ENCODE measurements around the gene YIPF1. TPM values are rescaled to one million over a fixed set of nuclear protein-coding genes. Genes with fewer than 3 reads are reported as not detected.

The YIPF1 gene
- total and polyA plus RNA-seq, 2 donors (not counting 1 experiment from before 2014, with no cell fraction given) = 34.7 to 39.8 TPM

DNA sequence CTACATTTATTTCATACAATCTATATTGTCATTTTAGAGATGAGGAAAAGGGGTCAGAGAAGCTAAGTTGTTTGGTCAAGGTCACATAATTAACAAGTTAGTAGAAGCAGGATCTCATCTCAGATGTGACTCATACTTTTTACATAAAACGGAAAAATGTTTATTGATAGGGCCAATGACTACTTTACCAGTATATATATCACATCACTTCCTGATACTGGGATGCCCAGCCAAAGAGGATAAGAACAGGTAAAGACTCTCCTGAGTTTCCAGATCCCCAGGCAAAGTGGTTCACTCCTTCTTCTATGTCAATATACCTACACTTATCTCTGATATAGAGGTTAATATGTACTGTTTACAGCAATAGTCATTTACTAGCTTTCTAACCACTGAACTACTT, 21.0 kb downstream of the YIPF1 start:
- DNase-seq (ENCODE audit: low read depth in 2 of 2) = no peak
- Histone ChIP-seq H2AFZ (ENCODE audit: low read length) (no peak overlapping the region), H3K9me3 (ENCODE audit: control insufficient read depth, insufficient read depth, low read depth, low read length) (no peaks in the 10 kb centered on the region), H3K9ac (ENCODE audit: insufficient read depth, low read length) (no peak overlapping the region), H3K79me2 (ENCODE audit: control insufficient read depth, insufficient read depth, low read length) (no peaks in the 10 kb centered on the region), H3K36me3 (ENCODE audit: control insufficient read depth, insufficient read depth, low read length) (peaks cover 6% of the 10 kb centered on the region), H3K27ac (ENCODE audit: insufficient read depth, low read length) (no peak overlapping the region), H4K20me1 (ENCODE audit: control insufficient read depth, extremely low read depth, insufficient read depth, low read length) (no peaks in the 10 kb centered on the region), H3K4me3 (replicated peaks in 1 of 4; ENCODE audit: control extremely low read depth in 1 of 4, insufficient read depth in 1 of 4, low read depth in 3 of 4, low read length in 4 of 4) (no peak overlapping the region), H3K4me2 (ENCODE audit: extremely low read depth, insufficient read depth, low read length) (no peak overlapping the region), H3K4me1 (ENCODE audit: control insufficient read depth, extremely low read depth, insufficient read depth, low read length) (no peaks in the 10 kb centered on the region), H3K27me3 (ENCODE audit: control insufficient read depth, insufficient read depth, low read length) (no peaks in the 10 kb centered on the region)
- TF ChIP-seq, protein P1, sequence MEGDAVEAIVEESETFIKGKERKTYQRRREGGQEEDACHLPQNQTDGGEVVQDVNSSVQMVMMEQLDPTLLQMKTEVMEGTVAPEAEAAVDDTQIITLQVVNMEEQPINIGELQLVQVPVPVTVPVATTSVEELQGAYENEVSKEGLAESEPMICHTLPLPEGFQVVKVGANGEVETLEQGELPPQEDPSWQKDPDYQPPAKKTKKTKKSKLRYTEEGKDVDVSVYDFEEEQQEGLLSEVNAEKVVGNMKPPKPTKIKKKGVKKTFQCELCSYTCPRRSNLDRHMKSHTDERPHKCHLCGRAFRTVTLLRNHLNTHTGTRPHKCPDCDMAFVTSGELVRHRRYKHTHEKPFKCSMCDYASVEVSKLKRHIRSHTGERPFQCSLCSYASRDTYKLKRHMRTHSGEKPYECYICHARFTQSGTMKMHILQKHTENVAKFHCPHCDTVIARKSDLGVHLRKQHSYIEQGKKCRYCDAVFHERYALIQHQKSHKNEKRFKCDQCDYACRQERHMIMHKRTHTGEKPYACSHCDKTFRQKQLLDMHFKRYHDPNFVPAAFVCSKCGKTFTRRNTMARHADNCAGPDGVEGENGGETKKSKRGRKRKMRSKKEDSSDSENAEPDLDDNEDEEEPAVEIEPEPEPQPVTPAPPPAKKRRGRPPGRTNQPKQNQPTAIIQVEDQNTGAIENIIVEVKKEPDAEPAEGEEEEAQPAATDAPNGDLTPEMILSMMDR (conservative IDR thresholded peaks at IDR 0.05 in 1 of 2, IDR thresholded peaks at IDR 0.05 in 1 of 2; ENCODE audit: low read depth in 1 of 2, low read length in 2 of 2) = no peak
- no peak for TF ChIP-seq EZH2 (IDR thresholded peaks at IDR 0.05; ENCODE audit: low read length, missing control alignments)

DNA sequence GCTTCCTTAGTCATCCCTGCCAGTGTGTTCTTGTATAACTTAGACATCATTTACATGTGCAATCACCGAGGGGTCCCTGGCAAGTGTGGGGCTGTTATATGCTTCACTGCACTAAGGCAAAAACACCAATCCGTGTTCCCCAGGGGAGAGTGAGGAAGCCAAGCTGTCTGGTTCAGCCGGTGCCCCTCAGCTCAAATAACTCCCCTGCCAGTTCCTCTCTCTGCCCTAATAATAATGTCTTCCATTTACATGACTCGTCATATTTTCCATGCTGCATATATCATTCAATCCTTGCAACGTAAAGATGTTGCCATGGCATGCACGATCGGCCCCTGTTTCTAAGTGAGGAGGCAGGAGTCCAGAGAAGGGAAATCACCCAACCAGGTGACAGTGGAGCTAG, 27.1 kb downstream of the YIPF1 start:
- Histone ChIP-seq H3K9me3 (ENCODE audit: control insufficient read depth, insufficient read depth, low read depth, low read length) (no peaks in the 10 kb centered on the region), H3K79me2 (ENCODE audit: control insufficient read depth, insufficient read depth, low read length) (no peaks in the 10 kb centered on the region), H3K27me3 (ENCODE audit: control insufficient read depth, insufficient read depth, low read length) (no peaks in the 10 kb centered on the region), H3K4me1 (ENCODE audit: control insufficient read depth, extremely low read depth, insufficient read depth, low read length) (no peaks in the 10 kb centered on the region), H3K9ac (ENCODE audit: insufficient read depth, low read length) (no peak overlapping the region), H3K4me3 (replicated peaks in 1 of 4; ENCODE audit: control extremely low read depth in 1 of 4, insufficient read depth in 1 of 4, low read depth in 3 of 4, low read length in 4 of 4) (no peak overlapping the region), H4K20me1 (ENCODE audit: control insufficient read depth, extremely low read depth, insufficient read depth, low read length) (no peaks in the 10 kb centered on the region), H3K36me3 (ENCODE audit: control insufficient read depth, insufficient read depth, low read length) (peaks cover 4% of the 10 kb centered on the region), H3K27ac (ENCODE audit: insufficient read depth, low read length) (no peak overlapping the region), H2AFZ (ENCODE audit: low read length) (no peak overlapping the region), H3K4me2 (ENCODE audit: extremely low read depth, insufficient read depth, low read length) (no peak overlapping the region)
- DNase-seq (ENCODE audit: low read depth in 2 of 2) = no peak
- TF ChIP-seq, protein P1 (conservative IDR thresholded peaks at IDR 0.05 in 1 of 2, IDR thresholded peaks at IDR 0.05 in 1 of 2; ENCODE audit: low read depth in 1 of 2, low read length in 2 of 2) = no peak
- no peak for TF ChIP-seq EZH2 (IDR thresholded peaks at IDR 0.05; ENCODE audit: low read length, missing control alignments)

DNA sequence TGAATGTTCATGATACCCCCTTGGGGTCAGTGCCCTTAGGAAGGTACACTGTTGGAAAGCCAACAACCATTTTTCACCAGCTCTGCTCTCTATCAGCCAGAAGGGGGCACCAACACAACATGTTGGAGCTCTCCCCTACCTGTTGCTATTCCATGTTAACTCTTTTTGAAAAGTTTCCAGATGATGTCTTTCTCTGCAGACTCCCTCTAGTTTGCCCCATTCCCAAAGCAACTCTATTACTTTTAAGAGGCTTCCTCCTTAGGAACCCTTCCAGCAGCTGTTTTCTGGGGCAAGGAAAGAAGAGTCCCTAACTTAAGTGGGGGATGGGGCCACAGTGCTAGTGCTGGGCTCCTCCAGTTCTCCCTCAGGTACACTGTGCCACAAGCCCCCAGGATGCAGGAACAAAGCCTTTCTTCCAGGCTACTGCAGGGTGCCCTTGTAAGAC, 28.6 kb downstream of the YIPF1 start:
- H3K9me3 ChIP-seq (ENCODE audit: control insufficient read depth, insufficient read depth, low read depth, low read length) = no peaks in the 10 kb centered on the region
- no peak overlapping the region for H3K4me2 ChIP-seq (ENCODE audit: extremely low read depth, insufficient read depth, low read length)
- TF ChIP-seq, protein P1 (conservative IDR thresholded peaks at IDR 0.05 in 1 of 2, IDR thresholded peaks at IDR 0.05 in 1 of 2; ENCODE audit: low read depth in 1 of 2, low read length in 2 of 2) = peak; percentile 84
- no peak for TF ChIP-seq EZH2 (IDR thresholded peaks at IDR 0.05; ENCODE audit: low read length, missing control alignments)
- H4K20me1 ChIP-seq (ENCODE audit: control insufficient read depth, extremely low read depth, insufficient read depth, low read length) = no peaks in the 10 kb centered on the region
- no peak overlapping the region for H3K27ac ChIP-seq (ENCODE audit: insufficient read depth, low read length)
- no peak overlapping the region for H2AFZ ChIP-seq (ENCODE audit: low read length)
- peak; percentile 44 to 64 for DNase-seq (ENCODE audit: low read depth in 2 of 2)
- no peak overlapping the region for H3K4me3 ChIP-seq (replicated peaks in 1 of 4; ENCODE audit: control extremely low read depth in 1 of 4, insufficient read depth in 1 of 4, low read depth in 3 of 4, low read length in 4 of 4)
- peaks cover 2% of the 10 kb centered on the region for H3K36me3 ChIP-seq (ENCODE audit: control insufficient read depth, insufficient read depth, low read length)
- no peaks in the 10 kb centered on the region for H3K27me3 ChIP-seq (ENCODE audit: control insufficient read depth, insufficient read depth, low read length)
- no peaks in the 10 kb centered on the region for H3K79me2 ChIP-seq (ENCODE audit: control insufficient read depth, insufficient read depth, low read length)
- no peak overlapping the region for H3K9ac ChIP-seq (ENCODE audit: insufficient read depth, low read length)
- H3K4me1 ChIP-seq (ENCODE audit: control insufficient read depth, extremely low read depth, insufficient read depth, low read length) = no peaks in the 10 kb centered on the region

Measured in fibroblast of lung (primary cell).